Lower lobe of right lung (tissue), 2 donors: ENCODE measurements around the gene PEAK1. TPM values are rescaled to one million over a fixed set of nuclear protein-coding genes. Genes with fewer than 3 reads are reported as not detected.

Experiments
- ATAC-seq, 2 donors: fragments of 200-7000 bp; cut with Tn5 transposase; one replicate each; pipeline ENCODE4 v1.9.1; 2020 to 2022; ENCODE audit warnings: mild to moderate bottlenecking in 2 of 2, moderate library complexity in 2 of 2
- DNase-seq: peaks from one replicate; pipeline ENCODE4 v3.0.0-alpha.2; 2020
- H3K27ac ChIP-seq: fragments of 200-600 bp; one replicate; pipeline ENCODE4 v1.8.0; 2022
- H3K27me3 ChIP-seq: fragments of 200-600 bp; one replicate; pipeline ENCODE4 v1.8.0; 2022; ENCODE audit warnings: low read depth
- H3K36me3 ChIP-seq: fragments of 200-600 bp; one replicate; pipeline ENCODE4 v1.8.0; 2022; ENCODE audit warnings: mild to moderate bottlenecking
- H3K4me1 ChIP-seq: fragments of 200-600 bp; one replicate; pipeline ENCODE4 v1.8.0; 2022
- H3K4me3 ChIP-seq: fragments of 200-600 bp; one replicate; pipeline ENCODE4 v1.8.0; 2022; ENCODE audit warnings: mild to moderate bottlenecking
- H3K9me3 ChIP-seq: fragments of 200-600 bp; one replicate; pipeline ENCODE4 v1.8.0; 2022
- intact Hi-C: fragments of 100-400 bp; cut with DNase I; formaldehyde crosslinking; loops from one replicate; pipeline ENCODE4 v1.11.0; 2022
- total RNA-seq: library from RNA; stranded (reverse); fragmentation: NEBNext Ultra II Directional; extraction: Animal tissue kit (Norgen Biotek cat#: 25700); gene quantifications from one replicate; pipeline ENCODE4 v1.2.1, GENCODE V29; 2021
- TF ChIP-seq, protein P1 (sequence below): fragments of 200-600 bp; IDR thresholded peaks from one replicate; pipeline ENCODE4 v1.8.0; 2022; ENCODE audit warnings: antibody characterized with exemption, mild to moderate bottlenecking
- donor health status: DM: no; HTN: yes; CAD: no; lungs with severe emphysema.

PEAK1 gene
- total RNA-seq, 1 donor from 2014 or later: 112 TPM

DNA sequence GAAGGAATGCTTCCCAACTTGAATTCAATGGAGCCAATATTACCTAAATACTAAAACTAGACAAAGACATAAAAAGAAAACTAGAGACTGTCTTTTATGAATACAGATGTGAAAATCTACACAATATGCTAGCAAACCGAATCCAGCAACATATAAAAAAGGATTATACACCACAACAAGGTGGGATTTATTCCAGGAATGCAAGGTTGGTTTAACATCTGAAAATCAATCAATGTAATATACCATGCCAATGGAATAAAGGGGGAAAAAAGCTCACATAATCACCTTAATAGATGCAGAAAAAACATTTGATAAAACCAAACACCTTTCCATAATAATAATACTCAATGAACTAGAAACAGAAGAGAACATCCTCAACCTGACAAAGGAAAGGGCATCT is 279.7 kb downstream of the PEAK1 start:
- no peak for ATAC-seq
- intact Hi-C loops: no loop called here
- no peaks in the 10 kb centered on the region for H3K27me3 ChIP-seq
- H3K4me3 ChIP-seq: no peak overlapping the region
- no peaks in the 10 kb centered on the region for H3K36me3 ChIP-seq
- H3K27ac ChIP-seq: no peak overlapping the region
- peaks cover 10% of the 10 kb centered on the region for H3K4me1 ChIP-seq
- H3K9me3 ChIP-seq: peaks cover 17% of the 10 kb centered on the region
- TF ChIP-seq, protein P1, sequence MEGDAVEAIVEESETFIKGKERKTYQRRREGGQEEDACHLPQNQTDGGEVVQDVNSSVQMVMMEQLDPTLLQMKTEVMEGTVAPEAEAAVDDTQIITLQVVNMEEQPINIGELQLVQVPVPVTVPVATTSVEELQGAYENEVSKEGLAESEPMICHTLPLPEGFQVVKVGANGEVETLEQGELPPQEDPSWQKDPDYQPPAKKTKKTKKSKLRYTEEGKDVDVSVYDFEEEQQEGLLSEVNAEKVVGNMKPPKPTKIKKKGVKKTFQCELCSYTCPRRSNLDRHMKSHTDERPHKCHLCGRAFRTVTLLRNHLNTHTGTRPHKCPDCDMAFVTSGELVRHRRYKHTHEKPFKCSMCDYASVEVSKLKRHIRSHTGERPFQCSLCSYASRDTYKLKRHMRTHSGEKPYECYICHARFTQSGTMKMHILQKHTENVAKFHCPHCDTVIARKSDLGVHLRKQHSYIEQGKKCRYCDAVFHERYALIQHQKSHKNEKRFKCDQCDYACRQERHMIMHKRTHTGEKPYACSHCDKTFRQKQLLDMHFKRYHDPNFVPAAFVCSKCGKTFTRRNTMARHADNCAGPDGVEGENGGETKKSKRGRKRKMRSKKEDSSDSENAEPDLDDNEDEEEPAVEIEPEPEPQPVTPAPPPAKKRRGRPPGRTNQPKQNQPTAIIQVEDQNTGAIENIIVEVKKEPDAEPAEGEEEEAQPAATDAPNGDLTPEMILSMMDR: no peak
- no peak for DNase-seq

DNA sequence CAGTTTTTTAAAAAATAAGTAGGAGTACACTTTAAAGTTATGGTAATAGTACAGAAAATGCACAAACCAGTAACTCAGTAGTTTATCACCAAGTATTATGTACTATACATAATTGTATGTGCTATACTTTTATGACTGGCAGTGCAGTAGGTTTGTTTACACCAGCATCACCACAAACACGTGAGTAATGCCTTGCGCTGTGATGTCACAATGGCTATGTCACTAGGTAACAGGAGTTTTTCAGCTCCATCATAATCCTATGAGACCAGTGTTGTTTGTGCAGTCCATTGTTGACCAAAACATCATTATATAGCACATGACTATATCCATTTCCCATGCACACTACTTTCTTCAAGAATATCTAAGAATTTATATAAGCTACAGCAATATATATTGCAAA is 280.6 kb downstream of the PEAK1 start:
- ATAC-seq (no peak), DNase-seq (no peak)
- H3K36me3 ChIP-seq: no peaks in the 10 kb centered on the region
- TF ChIP-seq, protein P1: no peak
- no peak overlapping the region for H3K27ac ChIP-seq
- peaks cover 9% of the 10 kb centered on the region for H3K4me1 ChIP-seq
- H3K4me3 ChIP-seq: no peak overlapping the region
- H3K9me3 ChIP-seq: peaks cover 17% of the 10 kb centered on the region
- no peaks in the 10 kb centered on the region for H3K27me3 ChIP-seq
- intact Hi-C loops: no loop called here

DNA sequence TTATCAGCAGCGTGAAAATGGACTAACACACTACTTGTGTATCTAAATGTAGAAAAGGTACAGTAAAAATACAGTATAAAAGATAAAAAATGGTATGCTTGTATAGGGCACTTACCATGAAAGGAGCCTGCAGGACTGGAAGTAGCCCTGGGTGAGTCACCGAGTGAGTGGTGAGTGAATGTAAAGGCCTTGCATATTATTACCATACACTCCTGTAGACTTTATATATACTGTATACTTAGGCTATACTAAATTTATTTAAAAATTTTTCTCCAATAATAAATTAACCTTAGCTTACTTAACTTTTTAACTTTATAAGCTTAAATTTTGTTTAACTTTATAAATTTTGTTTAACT is 281.8 kb downstream of the PEAK1 start:
- intact Hi-C loops: no loop called here
- TF ChIP-seq, protein P1: no peak
- Histone ChIP-seq H3K27me3 (no peaks in the 10 kb centered on the region), H3K9me3 (peaks cover 17% of the 10 kb centered on the region), H3K27ac (no peak overlapping the region), H3K36me3 (peaks cover 5% of the 10 kb centered on the region), H3K4me1 (no peaks in the 10 kb centered on the region), H3K4me3 (no peak overlapping the region)
- no peak for ATAC-seq
- DNase-seq: no peak

DNA sequence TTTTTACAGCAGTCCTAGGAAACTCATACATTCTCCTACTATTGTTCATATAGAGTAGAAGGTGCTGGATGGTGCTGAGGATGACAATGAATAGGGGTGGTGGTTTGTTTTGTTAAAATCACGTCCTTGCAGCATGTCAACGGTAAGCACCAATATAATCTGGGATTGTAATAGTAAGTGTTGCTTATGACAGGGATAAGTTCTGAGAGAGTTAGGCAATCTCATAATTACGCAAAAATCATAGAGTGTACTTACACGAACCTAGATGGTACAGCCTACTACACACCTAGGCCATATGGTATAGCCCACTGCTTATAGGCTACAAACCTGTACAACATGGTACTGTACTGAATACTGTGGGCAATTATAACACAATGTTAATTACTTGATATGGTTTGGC is 284.7 kb downstream of the PEAK1 start:
- TF ChIP-seq, protein P1: no peak
- no peak for ATAC-seq
- intact Hi-C loops: no loop called here

DNA sequence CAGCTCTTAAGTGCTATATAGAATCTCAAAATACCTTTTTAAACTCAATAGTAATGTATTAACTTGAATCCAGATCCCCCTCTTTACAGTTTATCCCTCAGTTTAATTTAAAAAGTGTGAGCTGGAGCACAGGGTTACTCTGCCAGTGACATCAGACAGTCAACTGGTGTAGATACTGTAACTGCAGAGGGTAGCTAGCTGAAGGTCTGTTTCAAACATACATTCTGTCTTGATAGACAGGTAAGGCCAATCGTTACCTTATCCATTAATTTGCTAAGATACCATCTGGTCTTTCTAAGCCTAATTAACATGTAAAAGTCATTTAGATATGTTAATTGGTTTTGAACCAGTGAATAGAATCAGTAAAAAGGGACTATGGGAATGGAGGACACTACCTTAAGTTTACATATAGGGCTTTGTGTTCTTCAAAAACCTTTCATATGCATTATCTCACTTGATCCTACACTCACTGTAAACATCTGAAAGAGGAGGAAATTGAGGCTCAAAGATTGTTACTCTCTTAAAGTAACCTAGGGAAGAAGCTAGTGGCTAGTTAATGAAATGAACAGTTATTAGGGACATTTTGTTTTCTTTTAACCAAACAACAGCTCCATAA is 289.5 kb downstream of the PEAK1 start:
- TF ChIP-seq, protein P1: no peak
- H3K4me1 ChIP-seq: peaks cover 5% of the 10 kb centered on the region
- no peaks in the 10 kb centered on the region for H3K9me3 ChIP-seq
- ATAC-seq: no peak
- no peak for DNase-seq
- intact Hi-C loops: no loop called here
- no peaks in the 10 kb centered on the region for H3K27me3 ChIP-seq
- peaks cover 11% of the 10 kb centered on the region for H3K36me3 ChIP-seq
- no peak overlapping the region for H3K27ac ChIP-seq
- H3K4me3 ChIP-seq: no peak overlapping the region

More for the DNA sequence above, 284.7 kb downstream of the PEAK1 start:
- peaks cover 4% of the 10 kb centered on the region for H3K9me3 ChIP-seq
- H3K36me3 ChIP-seq: peaks cover 11% of the 10 kb centered on the region
- H3K4me3 ChIP-seq: no peak overlapping the region
- DNase-seq: no peak
- H3K27me3 ChIP-seq: no peaks in the 10 kb centered on the region
- no peak overlapping the region for H3K27ac ChIP-seq
- H3K4me1 ChIP-seq: no peaks in the 10 kb centered on the region
